Astrocyte (in vitro differentiated cells and primary cell): ENCODE measurements around the gene GKN1. TPM values are rescaled to one million over a fixed set of nuclear protein-coding genes. Genes with fewer than 3 reads are reported as not detected.

Experiments used
- DNase-seq: peaks from one replicate; pipeline ENCODE4 v3.0.0-alpha.2; 2010; ENCODE audit warnings: low read depth
- FAIRE-seq: peaks from 2 replicates; lab custom pipeline; 2011; peaks lifted over from hg19 to GRCh38; lab: Jason Lieb, UNC
- H2AFZ ChIP-seq: 2 replicates; pipeline ENCODE4 v1.6.0; 2012; ENCODE audit warnings: low read depth, low read length, inconsistent platforms
- H3K27ac ChIP-seq: 2 replicates; pipeline ENCODE4 v1.5.1; 2011; ENCODE audit warnings: low read depth, low read length, inconsistent platforms
- H3K27me3 ChIP-seq: 2 replicates; pipeline ENCODE4 v1.6.0; 2011; ENCODE audit warnings: low read length, inconsistent platforms; ENCODE audit not compliant: insufficient read depth
- H3K36me3 ChIP-seq: 2 replicates; pipeline ENCODE4 v1.5.1; 2011; ENCODE audit warnings: low read length, inconsistent platforms; ENCODE audit not compliant: insufficient read depth
- H3K4me1 ChIP-seq: 2 replicates; pipeline ENCODE4 v1.5.1; 2011; ENCODE audit warnings: low read length, inconsistent platforms; ENCODE audit not compliant: insufficient read depth
- H3K4me2 ChIP-seq: 2 replicates; pipeline ENCODE4 v1.6.0; 2012; ENCODE audit warnings: low read length, inconsistent platforms
- H3K4me3 ChIP-seq: 2 replicates; pipeline ENCODE4 v1.5.1; 2011; ENCODE audit warnings: low read depth, mild to moderate bottlenecking, low read length, inconsistent platforms; ENCODE audit not compliant: insufficient read depth
- H3K79me2 ChIP-seq: 2 replicates; pipeline ENCODE4 v1.6.0; 2012; ENCODE audit warnings: mild to moderate bottlenecking, low read length, inconsistent platforms; ENCODE audit not compliant: insufficient read depth
- H3K9ac ChIP-seq: 2 replicates; pipeline ENCODE4 v1.6.0; 2012; ENCODE audit warnings: mild to moderate bottlenecking, low read length, inconsistent platforms
- H3K9me3 ChIP-seq: 2 replicates; pipeline ENCODE4 v1.5.1; 2012; ENCODE audit warnings: low read depth, mild to moderate bottlenecking, low read length, inconsistent platforms; ENCODE audit not compliant: insufficient read depth
- H4K20me1 ChIP-seq: 2 replicates; pipeline ENCODE4 v1.6.0; 2012; ENCODE audit warnings: low read length, inconsistent platforms; ENCODE audit not compliant: insufficient read depth
- H3K27ac Mint-ChIP-seq: one replicate; pipeline ENCODE4 v1.8.0; 2021; ENCODE audit warnings: mild to moderate bottlenecking, mixed read lengths; ENCODE audit not compliant: unreplicated experiment
- H3K27me3 Mint-ChIP-seq: one replicate; pipeline ENCODE4 v1.8.0; 2021; ENCODE audit warnings: low read depth, mixed read lengths; ENCODE audit not compliant: unreplicated experiment
- H3K36me3 Mint-ChIP-seq: one replicate; pipeline ENCODE4 v1.8.0; 2021; ENCODE audit warnings: low read depth, mixed read lengths; ENCODE audit not compliant: unreplicated experiment
- H3K4me1 Mint-ChIP-seq: one replicate; pipeline ENCODE4 v1.8.0; 2021; ENCODE audit warnings: low read depth, mixed read lengths; ENCODE audit not compliant: unreplicated experiment
- H3K4me3 Mint-ChIP-seq: one replicate; pipeline ENCODE4 v1.8.0; 2021; ENCODE audit warnings: mild to moderate bottlenecking, moderate library complexity, mixed read lengths; ENCODE audit not compliant: unreplicated experiment
- H3K9me3 Mint-ChIP-seq: one replicate; pipeline ENCODE4 v1.8.0; 2021; ENCODE audit warnings: mild to moderate bottlenecking, mixed read lengths; ENCODE audit not compliant: unreplicated experiment
- CTCF ChIP-seq: IDR thresholded peaks from 2 replicates; pipeline ENCODE4 v1.5.1; 2011; ENCODE audit warnings: low read depth, mild to moderate bottlenecking, inconsistent platforms, low read length, moderate library complexity; ENCODE audit not compliant: insufficient read depth
- EZH2 ChIP-seq: IDR thresholded peaks from 2 replicates; pipeline ENCODE4 v1.6.1; 2012; ENCODE audit warnings: mild to moderate bottlenecking, low read length, inconsistent platforms; ENCODE audit not compliant: insufficient read depth
- total RNA-seq: library from RNA; stranded (reverse); gene quantifications from 2 replicates; pipeline ENCODE4 v1.2.1, GENCODE V29; 2021

Gene GKN1
- total RNA-seq, 1 donor from 2014 or later: not detected

GRCh38 chr2:69012310-69013141 is 38.1 kb downstream of the GKN1 start:
- peak; percentile 40 for DNase-seq
- peaks cover 41% of the 10 kb centered on the region for H3K79me2 ChIP-seq
- H3K27me3 ChIP-seq: no peaks in the 10 kb centered on the region
- peak; percentile 9 for FAIRE-seq
- peaks cover 25% of the 10 kb centered on the region for H4K20me1 ChIP-seq
- H3K9me3 ChIP-seq: no peaks in the 10 kb centered on the region
- Mint-ChIP-seq H3K27me3 (no peaks in the 10 kb centered on the region), H3K4me1 (peaks cover 27% of the 10 kb centered on the region), H3K9me3 (no peaks in the 10 kb centered on the region), H3K27ac (peak overlapping the region; percentile 6), H3K4me3 (peak overlapping the region; percentile 97), H3K36me3 (peaks cover 4% of the 10 kb centered on the region)
- peak overlapping the region; percentile 94 for H3K9ac ChIP-seq
- H3K4me2 ChIP-seq: peak overlapping the region; percentile 99
- peak overlapping the region; percentile 97 for H3K4me3 ChIP-seq
- peak overlapping the region; percentile 92 for H2AFZ ChIP-seq
- peak; percentile 57 for TF ChIP-seq CTCF
- no peak for TF ChIP-seq EZH2
- no peaks in the 10 kb centered on the region for H3K36me3 ChIP-seq
- H3K4me1 ChIP-seq: peaks cover 14% of the 10 kb centered on the region
- H3K27ac ChIP-seq: no peak overlapping the region

GRCh38 chr2:69013142-69013839 is 38.9 kb downstream of the GKN1 start, which contains the start of gene ANTXR1:
TSS of gene ANTXR1 (plus strand) at chr2:69013179. CDS start at chr2:69013500, 321 bp downstream.
- Histone ChIP-seq H3K27ac (peak within 1 kb of the TSS; percentile 74), H3K79me2 (peaks cover 49% of the 10 kb centered on the region), H3K27me3 (no peaks in the 10 kb centered on the region), H3K9ac (peak within 1 kb of the TSS; percentile 94), H3K4me3 (peak within 1 kb of the TSS; percentile 97), H3K9me3 (no peaks in the 10 kb centered on the region), H4K20me1 (peaks cover 33% of the 10 kb centered on the region), H3K4me2 (peak within 1 kb of the TSS; percentile 99), H3K36me3 (no peaks in the 10 kb centered on the region), H2AFZ (peak within 1 kb of the TSS; percentile 92), H3K4me1 (peaks cover 14% of the 10 kb centered on the region)
- H3K4me3 Mint-ChIP-seq: peak within 1 kb of the TSS; percentile 97
- FAIRE-seq (no peak), DNase-seq (peak; percentile 70)
- peaks cover 4% of the 10 kb centered on the region for H3K36me3 Mint-ChIP-seq
- TF ChIP-seq CTCF (no peak), EZH2 (no peak)
- peak within 1 kb of the TSS; percentile 6 for H3K27ac Mint-ChIP-seq
- peaks cover 34% of the 10 kb centered on the region for H3K4me1 Mint-ChIP-seq
- no peaks in the 10 kb centered on the region for H3K9me3 Mint-ChIP-seq
- no peaks in the 10 kb centered on the region for H3K27me3 Mint-ChIP-seq
